ENCODE measurements around the gene CX3CR1.
A peak's percentile ranks its signal among the peaks of the same experiment; 100 is the strongest.
"Not testable (repeated sequence)": the region's sequence is repeated elsewhere in the genome, so short reads cannot be mapped to it uniquely, and the experiment has no call there.

Gene CX3CR1

GRCh38 chr3:39228496-39228895, 51.3 kb downstream of the CX3CR1 start:
- H3K36me3 ChIP-seq (ENCODE audit: control insufficient read depth, insufficient read depth, low read length): no peaks in the 10 kb centered on the region
- no peak overlapping the region for H3K27ac ChIP-seq
- H3K4me3 ChIP-seq (ENCODE audit: low read depth, low read length): no peak overlapping the region
- no peak overlapping the region for H3K4me2 ChIP-seq (ENCODE audit: low read length)
- no peak overlapping the region for H2AFZ ChIP-seq
- TF ChIP-seq CTCF (IDR thresholded peaks at IDR 0.05): no peak
- H3K79me2 ChIP-seq: no peaks in the 10 kb centered on the region
- no peaks in the 10 kb centered on the region for H3K9me3 ChIP-seq (ENCODE audit: control insufficient read depth, low read length)
- H3K9ac ChIP-seq: no peak overlapping the region
- H3K27me3 ChIP-seq (ENCODE audit: control insufficient read depth, insufficient read depth, low read length): no peaks in the 10 kb centered on the region
- H3K4me1 ChIP-seq: peaks cover 14% of the 10 kb centered on the region

GRCh38 chr3:39227596-39227995, 52.2 kb downstream of the CX3CR1 start:
- not testable (repeated sequence) for H3K4me2 ChIP-seq (ENCODE audit: low read length); H3K36me3 ChIP-seq (ENCODE audit: control insufficient read depth, insufficient read depth, low read length)

GRCh38 chr3:39226106-39226741, 53.6 kb downstream of the CX3CR1 start:
- Histone ChIP-seq H3K36me3 (ENCODE audit: control insufficient read depth, insufficient read depth, low read length) (no peaks in the 10 kb centered on the region), H2AFZ (no peak overlapping the region), H3K9me3 (ENCODE audit: control insufficient read depth, low read length) (no peaks in the 10 kb centered on the region), H3K27ac (no peak overlapping the region), H3K4me3 (ENCODE audit: low read depth, low read length) (no peak overlapping the region), H3K79me2 (no peaks in the 10 kb centered on the region), H3K4me2 (ENCODE audit: low read length) (no peak overlapping the region), H3K27me3 (ENCODE audit: control insufficient read depth, insufficient read depth, low read length) (no peaks in the 10 kb centered on the region), H3K9ac (no peak overlapping the region), H3K4me1 (peaks cover 14% of the 10 kb centered on the region)
- no peak for TF ChIP-seq CTCF (IDR thresholded peaks at IDR 0.05)

More at GRCh38 chr3:39227596-39227995, 52.2 kb downstream of the CX3CR1 start:
- H3K27ac ChIP-seq; H2AFZ ChIP-seq; H3K4me3 ChIP-seq (ENCODE audit: low read depth, low read length); H3K79me2 ChIP-seq; H3K9ac ChIP-seq; H3K27me3 ChIP-seq (ENCODE audit: control insufficient read depth, insufficient read depth, low read length); H3K9me3 ChIP-seq (ENCODE audit: control insufficient read depth, low read length): not testable (repeated sequence)
- H3K4me1 ChIP-seq: peaks cover 14% of the 10 kb centered on the region

- Histone ChIP-seq H2AFZ (no peak overlapping the region), H3K9ac (no peak overlapping the region), H3K27me3 (ENCODE audit: control insufficient read depth, insufficient read depth, low read length) (no peaks in the 10 kb centered on the region), H3K4me2 (ENCODE audit: low read length) (no peak overlapping the region), H3K9me3 (ENCODE audit: control insufficient read depth, low read length) (no peaks in the 10 kb centered on the region), H3K4me3 (ENCODE audit: low read depth, low read length) (no peak overlapping the region), H3K4me1 (peaks cover 14% of the 10 kb centered on the region), H3K27ac (peak overlapping the region; percentile 60), H3K36me3 (ENCODE audit: control insufficient read depth, insufficient read depth, low read length) (no peaks in the 10 kb centered on the region), H3K79me2 (no peaks in the 10 kb centered on the region)
- TF ChIP-seq CTCF (IDR thresholded peaks at IDR 0.05): no peak
Measured at GRCh38 chr3:39224288-39224687, 55.5 kb downstream of the CX3CR1 start.

GRCh38 chr3:39222939-39223338, 56.9 kb downstream of the CX3CR1 start:
- TF ChIP-seq CTCF (IDR thresholded peaks at IDR 0.05): no peak
- no peak overlapping the region for H3K4me2 ChIP-seq (ENCODE audit: low read length)
- H3K4me1 ChIP-seq: peaks cover 14% of the 10 kb centered on the region
- H3K79me2 ChIP-seq: no peaks in the 10 kb centered on the region
- no peak overlapping the region for H3K9ac ChIP-seq
- no peaks in the 10 kb centered on the region for H3K27me3 ChIP-seq (ENCODE audit: control insufficient read depth, insufficient read depth, low read length)
- H3K36me3 ChIP-seq (ENCODE audit: control insufficient read depth, insufficient read depth, low read length): no peaks in the 10 kb centered on the region
- no peak overlapping the region for H3K4me3 ChIP-seq (ENCODE audit: low read depth, low read length)
- no peaks in the 10 kb centered on the region for H3K9me3 ChIP-seq (ENCODE audit: control insufficient read depth, low read length)
- no peak overlapping the region for H2AFZ ChIP-seq
- no peak overlapping the region for H3K27ac ChIP-seq
